ENCODE data around the gene SPAAR.

Gene SPAAR

GRCh38 chr9:35951736-35952135 is 42.4 kb downstream of the SPAAR start:
- no peak for DNase-seq

GRCh38 chr9:35952526-35953191 is 43.4 kb downstream of the SPAAR start:
- no peak for DNase-seq

GRCh38 chr9:35954942-35955546 is 45.8 kb downstream of the SPAAR start:
- DNase-seq: peak in 1 of 2 donors; percentile 18

GRCh38 chr9:35956651-35957050 is 47.4 kb downstream of the SPAAR start:
- DNase-seq: no peak

GRCh38 chr9:35958104-35958837 is 49.0 kb downstream of the SPAAR start, which contains the start of gene OR2S2:
OR2S2 (minus strand) TSS chr9:35958154; CDS start chr9:35958098, 56 bp downstream.
- no peak for DNase-seq

GRCh38 chr9:35960039-35960655 is 50.9 kb downstream of the SPAAR start:
- no peak for DNase-seq

Data from stimulated activated CD4-positive, alpha-beta T cell treated with anti-CD3 and anti-CD28 coated beads, Interleukin-2, amount 100 ng/mL, for 48 hours (primary cell).